Mesendoderm (in vitro differentiated cells): ENCODE measurements around the gene SCRN1.

Experiments used
- DNase-seq: peaks from one replicate; pipeline ENCODE4 v3.0.0; 2013
- H2AK5ac ChIP-seq: 2 replicates; pipeline ENCODE4 v1.6.1; 2013; ENCODE audit warnings: low read length, inconsistent platforms
- H2BK120ac ChIP-seq: 2 replicates; pipeline ENCODE4 v1.6.1; 2013; ENCODE audit warnings: low read depth, mild to moderate bottlenecking, low read length, moderate library complexity, mixed read lengths
- H2BK15ac ChIP-seq: replicated peaks from 2 replicates; pipeline ENCODE4 v1.6.1; 2013; ENCODE audit warnings: low read depth, mild to moderate bottlenecking, moderate library complexity
- H2BK5ac ChIP-seq: 2 replicates; pipeline ENCODE4 v1.6.1; 2013; ENCODE audit warnings: low read length, inconsistent platforms
- H3K18ac ChIP-seq: 2 replicates; pipeline ENCODE4 v1.6.1; 2013; ENCODE audit warnings: mild to moderate bottlenecking, low read length, mixed read lengths
- H3K23ac ChIP-seq: one replicate; pipeline ENCODE4 v1.6.1; 2013; ENCODE audit warnings: low read length
- H3K27ac ChIP-seq: 2 replicates; pipeline ENCODE4 v1.5.1; 2013; ENCODE audit warnings: low read depth, mild to moderate bottlenecking, inconsistent platforms, low read length, moderate library complexity
- H3K27me3 ChIP-seq: 2 replicates; pipeline ENCODE4 v1.6.1; 2013; ENCODE audit warnings: low read length, control low read depth, mild to moderate bottlenecking, inconsistent platforms; ENCODE audit not compliant: insufficient read depth, poor library complexity
- H3K36me3 ChIP-seq: 2 replicates; pipeline ENCODE4 v1.6.1; 2013; ENCODE audit warnings: low read length, inconsistent platforms; ENCODE audit not compliant: control insufficient read depth, insufficient read depth
- H3K4ac ChIP-seq: one replicate; pipeline ENCODE4 v1.6.1; 2013; ENCODE audit warnings: low read depth, mild to moderate bottlenecking, low read length, moderate library complexity
- H3K4me1 ChIP-seq: 2 replicates; pipeline ENCODE4 v1.6.1; 2013; ENCODE audit warnings: low read depth, low read length, inconsistent platforms; ENCODE audit not compliant: control insufficient read depth
- H3K4me2 ChIP-seq: 2 replicates; pipeline ENCODE4 v1.6.1; 2013; ENCODE audit warnings: low read length
- H3K4me3 ChIP-seq: 2 replicates; pipeline ENCODE4 v1.5.1; 2013; ENCODE audit warnings: mild to moderate bottlenecking, low read length
- H3K56ac ChIP-seq: one replicate; pipeline ENCODE4 v1.6.1; 2013; ENCODE audit warnings: low read length
- H3K79me1 ChIP-seq: 2 replicates; pipeline ENCODE4 v1.6.1; 2013; ENCODE audit warnings: low read length, inconsistent platforms
- H3K79me2 ChIP-seq: 2 replicates; pipeline ENCODE4 v1.6.1; 2013; ENCODE audit warnings: mild to moderate bottlenecking, low read length; ENCODE audit not compliant: control insufficient read depth, insufficient read depth
- H3K9ac ChIP-seq: 2 replicates; pipeline ENCODE4 v1.6.1; 2013; ENCODE audit warnings: low read length, inconsistent platforms
- H4K5ac ChIP-seq: one replicate; pipeline ENCODE4 v1.6.1; 2013; ENCODE audit warnings: low read length
- H4K8ac ChIP-seq: one replicate; pipeline ENCODE4 v1.6.1; 2013; ENCODE audit warnings: low read depth, mild to moderate bottlenecking, control low read depth, low read length, moderate library complexity
- WGBS: extraction: QIAGEN DNeasy Blood & Tissue Kit; methylation state at CpG from one replicate; pipeline ENCODE4 v1.1.7; 2013; ENCODE audit warnings: low lambda C conversion rate, missing lambda C conversion rate; ENCODE audit not compliant: insufficient coverage; ENCODE audit errors: extremely low coverage; 5-methylcytosine and 5-hydroxymethylcytosine counted together

SCRN1 gene

DNA sequence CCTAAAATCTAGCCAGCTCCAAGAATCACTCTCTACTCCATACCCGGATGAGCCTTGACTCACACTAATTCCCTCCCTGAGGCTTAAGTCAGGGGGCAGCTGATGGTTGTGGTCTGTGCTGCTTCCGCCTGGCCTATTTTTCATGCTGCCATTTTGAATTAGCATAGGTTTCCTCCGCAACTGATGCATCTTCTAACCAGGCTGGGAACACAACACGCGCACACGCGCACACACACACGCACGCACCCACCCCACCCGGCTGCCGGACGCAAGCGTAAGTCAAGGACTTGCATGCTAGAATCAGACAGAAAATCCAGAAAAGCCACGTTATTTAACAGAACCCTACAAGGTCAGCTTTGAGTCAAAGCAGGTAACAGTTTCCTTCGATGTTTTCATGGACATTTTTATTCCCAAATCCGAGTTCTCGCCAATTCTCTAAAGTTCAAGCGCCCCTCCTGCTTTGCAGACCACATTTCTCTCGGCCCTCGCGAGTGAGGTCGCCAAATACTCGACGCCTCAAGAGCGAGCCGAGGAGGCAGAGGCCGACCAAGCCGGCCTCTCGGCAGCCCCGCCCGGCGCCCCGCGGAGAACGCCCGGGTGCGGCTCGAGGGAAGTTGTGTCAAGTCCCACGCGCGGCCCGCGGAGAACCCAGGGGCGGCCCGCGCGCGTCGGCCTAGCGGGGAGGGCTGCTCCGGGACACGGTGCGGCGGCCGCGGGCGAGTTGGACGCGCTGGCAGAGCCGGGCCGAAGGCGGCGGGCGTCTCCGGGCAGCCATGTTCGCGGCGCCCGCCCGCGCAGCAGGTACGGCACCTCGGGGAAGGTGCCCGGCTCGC is 961 bp downstream of the SCRN1 start:
- no peak overlapping the region for H2BK5ac ChIP-seq
- no CpG with 5 or more reads among the region's 75 CpGs for WGBS
- peak overlapping the region; percentile 99 for H3K18ac ChIP-seq
- H2AK5ac ChIP-seq, result no peak overlapping the region
- peak overlapping the region; percentile 45 for H3K4me2 ChIP-seq
- H3K4ac ChIP-seq, result peak overlapping the region; percentile 98
- H3K4me3 ChIP-seq, result peak overlapping the region; percentile 77
- peak overlapping the region; percentile 92 for H3K23ac ChIP-seq
- H3K4me1 ChIP-seq, result no peaks in the 10 kb centered on the region
- no peak overlapping the region for H2BK15ac ChIP-seq
- H3K36me3 ChIP-seq, result no peaks in the 10 kb centered on the region
- H3K9ac ChIP-seq, result peak overlapping the region; percentile 93
- no peaks in the 10 kb centered on the region for H3K27me3 ChIP-seq
- peak; percentile 89 for DNase-seq
- H3K56ac ChIP-seq, result peak overlapping the region; percentile 94
- H3K79me1 ChIP-seq, result peaks cover 5% of the 10 kb centered on the region
- H4K5ac ChIP-seq, result peak overlapping the region; percentile 5
- no peak overlapping the region for H4K8ac ChIP-seq
- peak overlapping the region; percentile 68 for H3K27ac ChIP-seq
- peaks cover 23% of the 10 kb centered on the region for H3K79me2 ChIP-seq
- H2BK120ac ChIP-seq, result peak overlapping the region; percentile 83

DNA sequence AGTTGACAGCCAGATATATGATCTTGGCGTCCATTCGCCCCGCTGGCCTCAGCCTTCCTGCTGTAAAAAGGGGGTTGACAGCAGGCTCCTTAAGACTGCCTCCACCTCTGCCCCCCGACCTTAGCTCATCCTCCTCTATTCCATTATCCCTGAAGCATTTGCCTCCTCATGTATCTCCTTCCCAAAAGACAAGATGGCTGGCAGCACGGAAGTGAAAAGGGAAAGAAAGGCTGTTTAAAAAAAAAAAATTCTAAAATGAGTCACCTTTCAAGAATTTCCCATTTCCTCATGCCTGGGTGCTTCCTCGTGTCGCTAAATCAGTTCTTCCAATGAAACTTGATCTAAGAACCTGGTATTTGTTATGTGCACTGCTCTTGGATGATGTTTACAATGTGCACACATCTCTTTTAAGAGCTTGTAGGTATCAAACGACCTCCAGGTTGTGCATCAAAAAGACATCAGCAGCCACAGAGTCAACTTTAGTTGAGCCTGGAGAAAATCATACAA is 1.7 kb downstream of the SCRN1 start:
- Histone ChIP-seq H3K79me2 (peaks cover 23% of the 10 kb centered on the region), H2BK5ac (no peak overlapping the region), H3K79me1 (peaks cover 5% of the 10 kb centered on the region), H3K23ac (no peak overlapping the region), H3K36me3 (no peaks in the 10 kb centered on the region), H3K9ac (peak overlapping the region; percentile 93), H2BK120ac (no peak overlapping the region), H2BK15ac (no peak overlapping the region), H4K8ac (no peak overlapping the region), H3K4me2 (peak overlapping the region; percentile 45), H3K27ac (peak overlapping the region; percentile 68), H3K56ac (peak overlapping the region; percentile 94), H3K27me3 (no peaks in the 10 kb centered on the region), H2AK5ac (no peak overlapping the region), H3K4me1 (no peaks in the 10 kb centered on the region), H3K18ac (peak overlapping the region; percentile 99), H4K5ac (no peak overlapping the region), H3K4me3 (peak overlapping the region; percentile 77), H3K4ac (peak overlapping the region; percentile 98)
- no CpG with 5 or more reads among the region's 8 CpGs for WGBS
- peak; percentile 91 for DNase-seq

DNA sequence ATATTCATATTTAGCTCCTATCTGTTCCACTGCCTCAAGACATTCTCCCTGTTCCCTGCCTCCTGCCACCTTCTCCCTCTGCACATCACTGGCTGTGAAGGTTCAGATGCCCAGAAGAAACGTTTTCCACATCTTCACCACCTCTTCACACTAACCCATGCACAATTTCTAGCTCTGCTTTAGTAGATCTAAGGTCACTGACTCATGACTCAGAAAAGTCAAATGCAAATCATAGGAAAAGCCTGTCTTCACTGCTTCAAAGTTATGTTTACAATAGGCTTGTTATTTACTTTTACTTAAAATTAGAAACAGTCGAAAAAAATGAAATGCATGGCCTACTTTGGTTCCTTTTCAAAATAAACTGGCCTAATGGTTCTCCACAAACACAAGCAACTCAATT is 2.5 kb downstream of the SCRN1 start:
- no peak overlapping the region for H2BK15ac ChIP-seq
- no peak overlapping the region for H2BK5ac ChIP-seq
- peaks cover 26% of the 10 kb centered on the region for H3K79me2 ChIP-seq
- no peak overlapping the region for H2BK120ac ChIP-seq
- no peak overlapping the region for H3K4ac ChIP-seq
- H3K27ac ChIP-seq, result no peak overlapping the region
- H3K4me3 ChIP-seq, result no peak overlapping the region
- H4K5ac ChIP-seq, result no peak overlapping the region
- no peak for DNase-seq
- no peak overlapping the region for H3K18ac ChIP-seq
- H3K79me1 ChIP-seq, result peaks cover 5% of the 10 kb centered on the region
- H3K36me3 ChIP-seq, result no peaks in the 10 kb centered on the region
- H3K56ac ChIP-seq, result peak overlapping the region; percentile 58
- no peaks in the 10 kb centered on the region for H3K4me1 ChIP-seq
- H3K9ac ChIP-seq, result no peak overlapping the region
- H3K27me3 ChIP-seq, result no peaks in the 10 kb centered on the region
- no peak overlapping the region for H2AK5ac ChIP-seq
- no peak overlapping the region for H4K8ac ChIP-seq
- H3K23ac ChIP-seq, result no peak overlapping the region
- no CpG with 5 or more reads among the region's 2 CpGs for WGBS
- peak overlapping the region; percentile 10 for H3K4me2 ChIP-seq

DNA sequence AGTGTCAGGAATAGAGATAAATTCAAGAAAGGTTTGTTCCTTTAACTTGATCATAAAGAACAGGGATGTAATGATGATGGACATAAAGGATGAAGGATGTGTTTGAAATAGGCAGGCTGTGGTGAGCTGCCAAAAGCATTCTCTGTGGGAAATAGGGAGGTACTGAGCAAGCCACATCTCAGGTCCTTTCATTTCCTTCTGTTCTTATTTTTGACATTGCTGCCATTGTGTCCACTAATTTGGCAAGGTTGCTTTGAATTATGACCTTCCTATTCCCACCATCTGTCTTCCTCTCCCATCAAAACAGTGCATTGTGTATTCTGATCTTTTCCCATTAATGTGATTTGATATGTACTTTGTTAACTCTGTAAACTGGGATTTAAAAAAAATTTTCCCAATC is 9.4 kb downstream of the SCRN1 start:
- no peak overlapping the region for H2AK5ac ChIP-seq
- H3K4me1 ChIP-seq, result peaks cover 4% of the 10 kb centered on the region
- no peak overlapping the region for H3K27ac ChIP-seq
- no peak overlapping the region for H2BK15ac ChIP-seq
- no peak overlapping the region for H3K4ac ChIP-seq
- H3K9ac ChIP-seq, result no peak overlapping the region
- H3K56ac ChIP-seq, result no peak overlapping the region
- H3K27me3 ChIP-seq, result no peaks in the 10 kb centered on the region
- peaks cover 36% of the 10 kb centered on the region for H3K79me2 ChIP-seq
- H3K4me3 ChIP-seq, result no peak overlapping the region
- no peak overlapping the region for H3K18ac ChIP-seq
- peaks cover 11% of the 10 kb centered on the region for H3K79me1 ChIP-seq
- H3K23ac ChIP-seq, result no peak overlapping the region
- H4K8ac ChIP-seq, result no peak overlapping the region
- no peak overlapping the region for H2BK5ac ChIP-seq
- H3K4me2 ChIP-seq, result no peak overlapping the region
- H2BK120ac ChIP-seq, result no peak overlapping the region
- DNase-seq, result no peak
- H4K5ac ChIP-seq, result no peak overlapping the region
- no peaks in the 10 kb centered on the region for H3K36me3 ChIP-seq

DNA sequence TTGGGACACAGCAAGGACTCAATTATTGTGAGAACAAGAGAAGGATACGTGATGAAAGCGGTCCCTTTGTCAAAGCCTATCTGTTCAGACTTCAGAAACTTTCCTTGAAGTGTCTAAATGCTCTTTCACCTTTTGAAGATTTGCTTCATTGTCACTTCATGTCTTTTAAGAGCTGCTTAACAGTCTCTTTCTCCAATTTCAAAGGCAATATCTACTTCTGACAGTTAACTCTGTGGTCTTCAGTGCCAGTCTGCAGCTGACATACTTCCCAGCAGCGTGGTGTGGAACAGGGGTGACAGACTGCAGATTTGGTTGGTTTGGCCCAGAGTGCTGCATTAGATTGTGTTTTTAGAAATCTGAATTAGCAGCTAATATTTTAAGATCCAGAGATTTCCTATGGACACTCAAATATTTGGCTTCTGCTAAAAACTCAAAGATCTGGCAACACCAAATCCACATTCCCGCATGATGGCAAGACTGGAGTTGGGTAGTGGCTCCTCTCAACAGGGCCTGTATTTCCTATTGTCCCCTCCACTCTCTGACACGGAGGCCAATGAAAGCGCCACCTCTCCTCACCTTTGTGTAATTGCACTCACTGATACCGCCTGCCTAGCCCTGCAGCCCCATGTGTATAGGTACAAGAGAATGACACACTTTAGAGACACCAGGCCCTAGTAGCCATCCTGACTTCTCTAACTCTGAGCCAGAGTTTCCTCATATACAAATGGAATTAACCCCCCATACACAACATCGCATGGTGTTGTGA is 11.5 kb downstream of the SCRN1 start:
- Histone ChIP-seq H3K79me1 (peaks cover 17% of the 10 kb centered on the region), H3K4me3 (no peak overlapping the region), H3K4me1 (peaks cover 4% of the 10 kb centered on the region), H3K9ac (no peak overlapping the region), H3K27me3 (no peaks in the 10 kb centered on the region), H3K23ac (no peak overlapping the region), H3K79me2 (peaks cover 38% of the 10 kb centered on the region), H2BK120ac (no peak overlapping the region), H3K18ac (no peak overlapping the region), H2BK15ac (no peak overlapping the region), H2AK5ac (no peak overlapping the region), H3K4me2 (no peak overlapping the region), H3K36me3 (no peaks in the 10 kb centered on the region), H2BK5ac (no peak overlapping the region), H3K27ac (no peak overlapping the region), H3K56ac (no peak overlapping the region), H4K8ac (no peak overlapping the region), H3K4ac (no peak overlapping the region), H4K5ac (no peak overlapping the region)
- DNase-seq, result peak; percentile 90
- WGBS, result no CpG with 5 or more reads among the region's 8 CpGs
